Vein endothelial cell (primary cell): ENCODE data around the gene DDIT4. TPM values are rescaled to one million over a fixed set of nuclear protein-coding genes. Genes with fewer than 3 reads are reported as not detected.

Source experiments
- total RNA-seq: library from RNA; depleted of rRNA; stranded (reverse); fragments of >200 nt; gene quantifications from 2 replicates; pipeline ENCODE4 v1.2.3, GENCODE V29; 2012

DDIT4 gene, protein sequence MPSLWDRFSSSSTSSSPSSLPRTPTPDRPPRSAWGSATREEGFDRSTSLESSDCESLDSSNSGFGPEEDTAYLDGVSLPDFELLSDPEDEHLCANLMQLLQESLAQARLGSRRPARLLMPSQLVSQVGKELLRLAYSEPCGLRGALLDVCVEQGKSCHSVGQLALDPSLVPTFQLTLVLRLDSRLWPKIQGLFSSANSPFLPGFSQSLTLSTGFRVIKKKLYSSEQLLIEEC
- 75.0 and 252 TPM in 2 replicates for total RNA-seq

GRCh38 chr10:72273410-72274212 is at the start of gene DDIT4:
DDIT4 (plus strand) TSS chr10:72273924; CDS start chr10:72274217, 293 bp downstream.

Other genes starting within 250 kb of the DDIT4 start
- 0.96 and 0.98 TPM in 2 replicates for gene SPOCK2, start 185.4 kb upstream of the DDIT4 start, total RNA-seq
- 44.4 and 45.1 TPM in 2 replicates for gene ANAPC16, start 57.9 kb upstream of the DDIT4 start, total RNA-seq
- gene ASCC1, start 57.6 kb upstream of the DDIT4 start, total RNA-seq: 31.2 and 31.7 TPM in 2 replicates
- gene DNAJB12, start 81.0 kb downstream of the DDIT4 start, total RNA-seq: 38.9 and 42.9 TPM in 2 replicates